Right forelimb (tissue), 1 donor: Measurements from ENCODE around the gene RMND1.
"Not testable (repeated sequence)": the region's sequence is repeated elsewhere in the genome, so short reads cannot be mapped to it uniquely, and the experiment has no call there.

Source experiments
- DNase-seq: peaks from one replicate; pipeline ENCODE4 v3.0.0-alpha.2; 2018

RMND1 gene

GRCh38 chr6:151451417-151451949 is 443 bp downstream of the RMND1 start:
- DNase-seq: no peak

GRCh38 chr6:151450928-151451327 is 998 bp downstream of the RMND1 start:
- not testable (repeated sequence) for DNase-seq

GRCh38 chr6:151448623-151449022 is 3.3 kb downstream of the RMND1 start:
- DNase-seq: no peak

- no peak for DNase-seq
Observed at GRCh38 chr6:151447237-151447636, 4.7 kb downstream of the RMND1 start.

GRCh38 chr6:151445482-151445881 is 6.4 kb downstream of the RMND1 start:
- no peak for DNase-seq

- DNase-seq: no peak
Observed at GRCh38 chr6:151443911-151444621, 7.9 kb downstream of the RMND1 start.

GRCh38 chr6:151443454-151443853 is 8.5 kb downstream of the RMND1 start:
- no peak for DNase-seq

GRCh38 chr6:151442371-151442770 is 9.6 kb downstream of the RMND1 start:
- no peak for DNase-seq

- DNase-seq: no peak
Observed at GRCh38 chr6:151441390-151442166, 10.3 kb downstream of the RMND1 start.

GRCh38 chr6:151440930-151441329 is 11.0 kb downstream of the RMND1 start:
- DNase-seq: no peak

GRCh38 chr6:151440498-151440897 is 11.4 kb downstream of the RMND1 start:
- no peak for DNase-seq

- DNase-seq: no peak
Observed at GRCh38 chr6:151437401-151437800, 14.5 kb downstream of the RMND1 start.

- DNase-seq: no peak
Observed at GRCh38 chr6:151436802-151437201, 15.1 kb downstream of the RMND1 start.

GRCh38 chr6:151436300-151436699 is 15.6 kb downstream of the RMND1 start:
- DNase-seq: no peak

GRCh38 chr6:151434369-151434768 is 17.6 kb downstream of the RMND1 start:
- DNase-seq: no peak

- DNase-seq: no peak
Observed at GRCh38 chr6:151432651-151433050, 19.3 kb downstream of the RMND1 start.

GRCh38 chr6:151431337-151431736 is 20.6 kb downstream of the RMND1 start:
- no peak for DNase-seq

GRCh38 chr6:151430886-151431285 is 21.0 kb downstream of the RMND1 start:
- no peak for DNase-seq

- DNase-seq: no peak
Observed at GRCh38 chr6:151428093-151428735, 23.7 kb downstream of the RMND1 start.

GRCh38 chr6:151425561-151425960 is 26.4 kb downstream of the RMND1 start:
- DNase-seq: no peak

- no peak for DNase-seq
Observed at GRCh38 chr6:151422981-151423380, 28.9 kb downstream of the RMND1 start.

GRCh38 chr6:151417477-151417876 is 34.4 kb downstream of the RMND1 start:
- DNase-seq: no peak

GRCh38 chr6:151414641-151415260 is 37.2 kb downstream of the RMND1 start:
- DNase-seq: no peak
